ENCODE measurements around the gene LRRC57.

The LRRC57 gene

DNA sequence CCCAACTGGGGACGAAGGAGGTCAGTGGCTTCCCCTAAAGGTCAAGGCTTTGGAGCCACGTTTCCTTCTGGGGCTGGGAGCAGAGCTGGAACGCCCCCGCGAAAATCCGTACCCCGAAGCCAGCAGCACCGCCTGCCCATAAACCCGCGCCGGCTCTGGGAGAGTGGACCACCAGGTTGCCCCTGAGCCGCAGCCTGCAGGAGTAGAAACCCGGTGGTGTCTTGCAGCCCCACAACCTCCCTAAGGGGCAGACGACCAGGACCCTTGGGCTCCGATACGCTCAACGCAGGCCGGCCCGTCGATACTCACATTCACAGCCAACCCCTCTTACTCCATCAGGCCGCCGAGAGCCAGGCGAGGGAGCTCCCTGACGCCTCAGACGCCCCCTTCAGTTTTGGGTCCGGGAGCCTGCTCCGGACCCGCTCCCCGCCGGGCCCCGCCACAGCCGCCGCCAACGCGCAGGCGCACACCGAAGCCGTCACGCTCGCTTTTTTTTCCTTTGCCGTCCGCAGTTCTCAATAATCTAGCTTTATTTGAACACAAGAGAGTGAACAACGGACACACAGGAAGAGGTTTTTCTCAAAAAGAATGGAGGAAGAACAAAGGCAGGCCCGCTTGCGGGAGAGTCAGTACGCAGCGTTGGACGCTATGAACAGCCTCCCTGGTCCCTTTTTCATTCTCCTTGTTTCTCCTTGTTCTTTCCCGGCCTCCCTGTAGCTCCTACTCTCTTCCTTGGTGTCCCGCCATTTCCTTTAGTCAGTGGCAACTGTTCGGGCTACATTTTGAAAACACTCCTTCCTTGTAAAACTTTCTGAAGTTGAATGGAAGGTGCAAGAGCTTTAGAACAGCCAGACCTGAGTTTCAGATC lies 57.7 kb downstream of the LRRC57 start, which contains the start of gene ZNF106:
Gene ZNF106 (minus strand): TSS at position 471 of the 868 bp plus-strand sequence. CDS start 18,852 bp downstream, outside the sequence.
- peak; percentile 76 to 91 (median 84) for DNase-seq

DNA sequence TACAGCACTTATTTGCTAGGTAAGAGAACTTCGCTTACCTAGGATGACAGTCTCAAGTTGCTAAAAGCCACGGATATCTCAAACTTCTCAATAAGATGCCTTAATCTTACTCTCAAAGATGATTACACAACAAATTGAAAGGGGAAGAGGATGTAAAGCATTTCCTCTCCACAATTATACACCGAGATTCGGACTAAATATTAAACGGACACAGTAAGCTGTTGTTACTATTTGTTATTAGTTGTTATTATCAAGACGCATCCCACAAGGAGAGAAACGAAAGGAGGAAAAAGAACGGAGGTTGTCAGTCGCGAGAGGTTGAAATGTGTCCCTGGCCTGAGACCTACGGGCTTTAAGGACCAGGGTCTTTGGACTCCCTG lies 58.3 kb downstream of the LRRC57 start:
- DNase-seq = peak in 1 of 5 donors; percentile 3

Measured in T-helper 1 cell (primary cell).